CD4-positive, alpha-beta T cell treated with Interleukin-21 for 1 hour (primary cell): ENCODE results near the gene LSM2.

Experiments
- DNase-seq: peaks from one replicate; pipeline ENCODE4 v3.0.0-alpha.2; 2020

The LSM2 gene

DNA sequence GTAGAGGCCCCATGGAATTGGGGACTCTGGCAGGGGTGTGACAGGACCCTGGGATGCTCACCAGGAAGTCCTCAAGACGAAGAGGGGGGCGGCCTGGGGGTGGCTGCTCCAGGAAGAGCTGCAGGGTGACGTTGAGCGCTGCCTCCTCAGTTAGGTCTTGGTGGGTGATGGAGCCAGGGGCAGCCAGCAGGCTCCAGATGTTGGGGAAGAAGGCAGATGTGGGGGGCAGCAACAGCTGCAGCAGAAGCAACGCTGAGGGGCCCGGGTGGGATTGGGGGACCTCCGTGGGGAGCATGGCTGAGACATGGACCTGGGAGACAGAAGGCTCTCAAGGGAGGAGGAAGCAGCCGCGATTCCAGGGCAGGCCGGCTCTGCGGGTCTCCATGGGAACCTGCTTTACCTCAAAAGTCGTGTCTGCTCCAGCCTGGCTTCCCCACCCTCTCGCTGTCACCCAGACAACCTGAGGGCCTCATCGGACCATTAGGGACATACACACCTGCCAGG is 30.2 kb downstream of the LSM2 start:
- DNase-seq, result no peak

DNA sequence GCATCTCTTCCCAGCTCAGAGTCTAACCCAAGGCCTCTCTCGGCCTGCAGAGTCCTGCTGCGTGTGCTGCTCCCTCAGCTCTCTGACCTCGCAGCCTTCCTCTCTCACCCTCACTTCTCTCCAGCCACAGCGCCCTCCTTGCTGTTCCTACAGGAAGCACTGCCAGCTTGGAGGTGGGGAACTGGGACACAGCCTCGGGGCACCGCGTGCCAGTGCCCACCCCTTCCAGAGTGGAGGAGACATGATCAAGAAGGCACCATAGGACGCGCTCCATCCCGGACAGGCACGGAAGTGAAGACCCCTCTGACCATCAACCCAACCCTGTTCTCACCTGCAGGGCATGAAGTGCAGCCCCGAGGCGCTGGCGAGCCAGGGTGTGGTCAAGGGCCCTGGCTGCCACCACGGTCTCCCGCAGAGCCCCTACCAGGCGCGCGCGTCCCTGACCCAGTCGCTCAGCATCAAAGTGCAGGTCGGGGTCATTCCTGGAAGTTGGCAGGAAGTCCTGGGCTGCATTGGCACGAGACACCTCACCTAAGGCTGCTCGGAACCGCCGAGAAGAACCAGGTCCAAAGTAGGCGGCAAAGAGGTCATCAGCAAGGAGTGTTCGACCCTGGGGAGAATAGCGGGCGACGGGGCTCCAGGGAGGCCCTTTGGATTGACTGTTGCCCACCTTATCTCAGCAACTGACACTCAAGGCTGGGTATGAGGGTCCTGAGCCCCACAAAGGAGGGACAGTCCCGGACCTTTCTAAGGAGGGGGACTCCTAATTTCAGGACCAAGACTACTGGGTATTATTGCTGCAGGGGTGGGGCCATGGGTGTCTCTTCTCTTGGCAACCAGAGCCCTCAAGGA is 30.9 kb downstream of the LSM2 start:
- DNase-seq, result no peak

DNA sequence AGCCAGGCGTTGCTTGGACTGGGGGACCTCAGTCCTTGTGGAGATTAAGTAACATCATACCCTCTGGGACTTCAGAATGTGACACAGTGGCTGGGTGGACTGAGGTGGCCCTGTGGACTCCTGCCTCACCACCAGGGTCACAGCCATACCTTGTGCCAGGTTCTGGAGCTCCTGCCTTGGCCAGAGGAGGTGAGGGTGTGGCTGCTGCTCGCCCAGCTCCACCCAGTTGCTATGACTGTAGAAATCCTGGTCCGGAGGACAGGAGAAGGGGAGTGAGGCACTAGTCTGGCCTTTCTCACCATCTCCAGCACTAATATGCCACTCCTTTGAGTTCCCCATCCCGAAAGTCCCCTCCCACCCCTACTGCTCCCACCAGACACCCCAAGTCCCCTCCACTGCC is 31.6 kb downstream of the LSM2 start:
- no peak for DNase-seq

DNA sequence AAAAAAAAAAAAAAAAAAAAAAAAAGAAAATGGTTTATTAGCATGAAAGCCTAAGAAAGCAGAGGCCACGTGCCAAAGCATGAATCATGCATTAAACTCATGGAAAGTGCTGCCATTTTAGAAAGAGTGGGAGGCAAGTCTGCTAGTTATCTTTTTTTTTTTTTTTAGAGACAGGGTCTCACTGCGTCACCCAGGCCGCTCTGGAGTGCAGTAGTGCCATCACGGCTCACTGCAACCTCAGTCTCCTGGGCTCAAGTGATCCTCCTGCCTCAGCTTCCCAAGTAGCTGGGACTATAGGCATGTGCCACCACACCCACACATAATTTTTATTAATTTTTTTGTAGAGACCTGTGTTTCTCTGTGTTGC is 34.8 kb downstream of the LSM2 start:
- no peak for DNase-seq

DNA sequence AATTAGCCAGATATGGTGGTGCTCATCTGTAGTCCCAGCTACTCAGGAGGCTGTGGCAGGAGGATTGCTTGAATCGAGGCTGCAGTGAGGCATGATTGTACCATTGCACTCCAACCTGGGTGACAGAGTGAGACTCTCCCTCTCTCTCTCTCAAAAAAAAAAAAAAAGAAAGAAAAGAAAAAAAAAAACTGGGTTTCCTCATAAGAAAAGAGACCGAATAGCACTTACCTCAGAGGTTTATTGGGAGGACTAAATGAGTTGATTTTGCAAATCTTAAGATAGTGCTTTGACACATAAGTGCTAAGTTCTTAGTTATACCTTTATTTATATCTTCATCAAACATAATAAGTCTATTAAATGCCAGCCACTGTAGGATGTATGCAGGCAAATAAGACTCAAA is 35.9 kb downstream of the LSM2 start:
- DNase-seq, result no peak

DNA sequence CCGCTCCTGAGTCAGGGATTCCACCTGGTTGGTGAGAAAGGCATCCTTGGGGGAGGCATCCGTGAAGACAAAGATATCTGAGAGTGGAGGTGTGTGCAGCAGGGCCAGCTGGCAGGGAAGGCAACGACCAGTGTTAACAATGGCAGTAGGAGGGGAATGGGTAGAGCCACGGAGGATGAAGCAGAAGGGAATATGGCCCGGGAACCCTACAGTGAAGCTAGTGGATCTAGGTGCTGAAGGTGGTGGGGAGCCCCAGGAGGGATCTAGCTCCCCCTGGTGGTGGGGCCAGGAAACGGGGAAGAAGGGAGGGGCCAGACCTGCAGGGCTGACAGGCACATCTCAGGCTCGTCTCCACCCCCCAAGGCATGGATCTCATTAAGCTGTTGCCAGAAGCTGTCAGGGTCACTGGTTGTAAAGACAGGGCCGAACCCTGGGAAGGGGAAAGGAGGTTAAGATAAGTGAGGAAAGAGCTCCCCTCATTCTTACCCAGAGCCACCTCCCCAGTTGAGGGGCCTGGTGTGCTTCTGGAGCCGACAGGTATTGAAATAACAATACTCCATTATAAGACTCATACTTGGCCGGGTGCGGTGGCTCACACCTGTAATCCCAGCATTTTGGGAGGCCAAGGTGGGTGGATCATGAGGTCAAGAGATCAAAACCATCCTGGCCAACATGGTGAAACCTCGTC is 36.9 kb downstream of the LSM2 start:
- peak; percentile 84 for DNase-seq

DNA sequence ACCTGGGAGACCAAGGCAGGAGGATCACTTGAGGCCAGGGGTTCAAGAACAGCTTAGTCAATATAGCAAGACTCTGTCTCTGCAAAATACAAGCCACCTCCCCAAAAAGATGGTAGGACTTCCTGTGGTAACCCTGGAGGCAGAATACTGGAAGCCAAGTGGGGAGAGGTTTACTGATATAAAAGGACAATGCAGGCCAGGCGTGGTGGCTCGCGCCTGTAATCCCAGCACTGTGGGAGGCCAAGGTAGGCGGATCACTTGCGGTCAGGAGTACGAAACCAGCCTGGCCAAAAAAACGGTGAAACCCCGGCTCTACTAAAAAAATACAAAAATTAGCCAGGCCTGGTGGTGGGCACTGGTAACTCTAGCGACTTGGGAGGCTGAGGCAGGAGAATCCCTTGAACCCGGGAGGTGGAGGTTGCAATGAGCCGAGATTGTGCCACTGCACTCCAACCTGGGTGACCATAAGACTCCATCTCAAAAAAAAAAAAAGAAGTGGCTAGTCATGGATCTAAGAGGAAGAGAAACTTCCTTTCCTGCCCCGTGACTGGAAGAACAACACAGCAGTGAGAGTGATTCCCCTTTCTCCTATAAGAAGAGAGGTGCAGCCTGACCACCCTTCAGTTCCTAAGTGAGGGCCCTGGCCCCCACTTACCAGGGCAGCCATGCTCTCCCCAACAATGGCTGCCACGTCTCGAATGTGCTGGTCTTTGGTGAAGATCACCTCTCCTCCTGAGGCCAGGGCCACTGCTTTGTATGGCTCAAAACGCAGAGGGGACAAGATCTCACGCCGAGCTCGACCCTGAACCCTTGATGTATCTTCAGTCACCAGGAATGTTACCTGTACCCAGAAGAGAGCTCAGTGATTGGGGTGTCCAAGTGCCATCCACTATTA is 38.2 kb downstream of the LSM2 start:
- no peak for DNase-seq

DNA sequence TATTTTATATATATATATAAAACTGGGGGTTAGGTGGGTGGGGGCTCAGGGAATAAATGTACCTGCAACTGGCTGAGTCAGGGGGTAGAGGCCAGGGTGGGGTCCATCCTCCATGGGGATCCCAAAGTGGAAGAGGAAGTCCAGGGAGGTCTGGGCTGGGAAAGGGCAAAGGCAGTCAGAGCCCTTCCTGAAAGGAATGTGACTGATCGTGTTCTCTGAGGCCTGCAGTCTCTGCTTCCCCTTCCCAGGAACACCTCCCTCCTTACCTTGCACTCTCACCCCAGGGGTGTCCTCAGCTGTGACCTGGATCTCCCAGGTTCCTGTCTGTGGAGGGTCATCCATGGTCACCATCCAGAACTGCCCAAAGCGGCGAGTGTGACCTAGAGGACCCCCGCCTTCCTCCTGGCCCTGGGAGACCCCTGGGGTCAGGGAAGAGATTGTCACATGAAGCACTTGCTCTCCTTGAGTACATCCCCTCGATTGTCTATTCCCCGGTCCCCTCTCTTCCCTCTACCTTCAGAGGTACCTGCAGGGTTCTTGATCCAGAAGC is 39.6 kb downstream of the LSM2 start:
- no peak for DNase-seq

DNA sequence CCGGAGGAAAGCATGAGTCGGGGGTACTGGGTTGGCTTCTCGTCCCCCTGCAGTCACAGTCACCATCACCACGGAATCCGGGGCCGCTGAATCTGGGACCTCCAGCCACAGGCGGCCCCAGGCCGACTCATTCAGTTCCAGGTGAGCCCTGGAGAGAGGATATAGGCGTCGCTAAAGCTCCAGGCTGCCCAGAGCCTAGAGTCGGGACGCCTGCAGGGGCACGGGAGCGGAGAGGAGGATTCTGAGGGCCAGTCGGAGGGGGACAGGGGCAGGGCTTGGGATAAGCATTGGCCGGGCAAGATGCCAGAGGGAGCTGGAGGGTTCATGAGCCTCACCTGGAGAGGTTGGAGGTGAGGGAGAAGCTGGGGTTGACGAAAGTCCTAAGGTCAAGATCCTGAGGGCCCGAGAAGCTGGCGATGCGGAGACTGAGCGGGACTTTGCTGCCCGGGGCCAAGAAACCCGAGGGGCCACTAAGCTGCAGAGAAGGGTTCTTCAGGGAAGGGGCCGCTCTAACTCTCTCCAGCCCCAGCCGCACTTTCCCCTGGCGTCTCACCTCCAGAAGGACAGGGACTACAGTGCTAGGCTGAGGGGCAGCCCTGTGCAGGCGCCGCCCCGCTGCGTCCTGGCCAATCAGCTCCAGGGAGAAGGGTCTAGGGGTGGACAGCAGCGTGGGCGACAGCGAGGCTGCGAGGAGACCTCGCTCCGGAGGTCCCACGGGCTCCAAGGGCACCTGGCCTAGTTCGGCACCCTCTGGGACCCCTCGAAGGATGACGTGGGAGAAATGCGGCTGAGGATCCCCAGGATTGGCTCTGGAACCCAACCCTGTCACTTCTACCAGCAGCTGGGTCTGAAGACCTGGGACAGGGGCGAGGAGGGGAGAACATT is 40.6 kb downstream of the LSM2 start:
- no peak for DNase-seq

DNA sequence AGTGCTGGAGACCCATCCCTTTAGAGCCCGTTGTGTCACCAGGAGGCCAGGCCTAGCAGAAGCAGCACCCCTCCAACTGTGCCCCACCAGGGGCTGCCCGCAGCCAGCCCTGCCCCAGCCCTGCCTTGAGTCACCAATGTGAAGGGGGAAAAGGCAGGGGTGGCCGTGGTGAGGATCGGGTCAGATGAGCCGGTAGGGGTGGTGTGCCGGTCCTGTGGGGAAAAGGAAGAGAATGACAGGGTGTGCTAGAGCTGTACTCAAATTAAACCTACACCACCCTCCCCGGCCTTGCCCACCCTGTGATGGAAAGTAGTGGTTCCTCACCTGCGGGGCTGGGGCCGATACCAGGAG is 41.2 kb downstream of the LSM2 start:
- DNase-seq, result no peak

DNA sequence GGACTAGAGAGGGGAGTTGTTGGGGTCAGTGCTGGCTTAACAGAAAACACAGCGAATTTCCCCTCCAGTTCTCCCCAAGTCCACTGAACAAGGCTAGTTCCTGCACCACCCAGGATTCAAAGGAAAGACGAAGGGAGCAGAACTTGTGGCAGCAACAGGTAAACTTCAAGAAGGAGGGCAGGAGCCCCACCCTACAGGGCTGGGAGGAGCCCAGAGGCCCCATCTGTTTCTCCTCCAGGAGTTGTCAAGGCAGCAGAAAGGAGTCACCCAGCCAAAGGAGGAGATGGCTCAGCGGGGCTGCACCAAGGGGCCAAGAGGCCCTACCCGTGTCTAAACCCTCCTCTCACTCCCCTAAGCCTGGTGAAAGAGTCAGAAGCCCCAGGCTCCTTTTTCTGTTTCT is 42.6 kb downstream of the LSM2 start:
- DNase-seq, result no peak

DNA sequence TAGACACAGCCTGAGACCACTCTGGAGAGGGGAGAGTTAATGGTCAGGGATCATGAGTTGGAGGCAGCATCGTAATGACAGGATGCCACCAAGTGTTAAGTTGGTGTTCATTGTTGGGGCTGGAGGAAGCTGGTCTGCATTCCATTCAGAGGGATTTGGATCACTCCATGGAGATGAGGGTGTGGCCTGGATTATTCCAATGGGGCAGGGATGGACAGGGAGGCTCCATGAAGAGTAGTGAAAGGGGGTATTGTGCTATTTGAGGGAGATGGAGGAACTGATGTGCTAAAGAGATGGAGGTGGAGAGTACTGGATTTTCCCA is 43.2 kb downstream of the LSM2 start:
- DNase-seq, result no peak

DNA sequence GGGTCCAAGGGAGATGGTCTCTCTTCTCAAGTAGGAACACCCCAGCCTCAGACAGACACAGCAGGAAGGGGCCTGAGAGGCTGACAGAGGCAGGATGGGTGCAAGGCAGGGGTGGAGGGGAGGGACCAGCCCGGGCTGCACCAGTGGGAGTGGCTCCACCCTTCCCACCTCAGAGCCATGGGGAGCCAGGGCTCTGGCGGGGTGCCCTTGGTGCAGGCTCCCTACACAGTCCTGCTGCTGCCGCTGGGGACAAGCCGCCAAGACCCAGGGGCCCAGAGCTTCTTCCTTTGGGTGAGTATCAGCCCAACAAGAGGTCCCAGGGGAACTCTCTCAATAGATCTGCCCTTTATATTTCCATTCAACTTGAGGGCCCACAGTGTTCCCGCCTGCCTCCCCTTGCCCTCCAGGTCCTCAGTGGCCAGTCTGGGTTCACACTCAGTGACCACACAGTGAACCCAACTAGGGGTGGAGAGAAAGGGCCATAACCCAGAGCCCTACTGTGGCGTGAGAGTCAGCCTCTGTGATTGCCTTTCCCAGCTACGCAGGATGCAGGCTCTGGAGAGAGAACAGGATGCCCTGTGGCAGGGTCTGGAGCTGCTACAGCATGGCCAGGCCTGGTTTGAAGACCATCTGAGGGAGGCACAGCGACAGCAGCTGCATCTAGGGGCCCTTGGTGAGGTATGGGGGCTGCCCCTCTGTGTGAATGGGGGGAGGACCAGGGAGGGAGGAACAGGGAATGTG is 43.7 kb downstream of the LSM2 start:
- DNase-seq, result no peak

DNA sequence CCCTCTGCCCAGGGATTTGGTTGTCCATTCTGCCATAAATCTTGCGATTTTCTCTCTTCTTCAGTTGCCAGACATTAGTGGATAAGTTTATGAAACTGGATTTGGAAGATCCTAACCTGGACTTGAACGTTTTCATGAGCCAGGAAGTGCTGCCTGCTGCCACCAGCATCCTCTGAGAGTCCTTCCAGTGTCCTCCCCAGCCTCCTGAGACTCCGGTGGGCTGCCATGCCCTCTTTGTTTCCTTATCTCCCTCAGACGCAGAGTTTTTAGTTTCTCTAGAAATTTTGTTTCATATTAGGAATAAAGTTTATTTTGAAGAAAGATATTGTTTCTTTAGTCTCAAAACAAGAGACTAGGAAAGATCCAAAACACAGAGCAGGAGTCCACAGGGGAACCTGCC is 44.4 kb downstream of the LSM2 start, which contains the start of gene SAPCD1:
Gene SAPCD1 (plus strand): TSS at position 301 of the 400 bp plus-strand sequence. CDS start 399 bp downstream, outside the sequence.
- no peak for DNase-seq

DNA sequence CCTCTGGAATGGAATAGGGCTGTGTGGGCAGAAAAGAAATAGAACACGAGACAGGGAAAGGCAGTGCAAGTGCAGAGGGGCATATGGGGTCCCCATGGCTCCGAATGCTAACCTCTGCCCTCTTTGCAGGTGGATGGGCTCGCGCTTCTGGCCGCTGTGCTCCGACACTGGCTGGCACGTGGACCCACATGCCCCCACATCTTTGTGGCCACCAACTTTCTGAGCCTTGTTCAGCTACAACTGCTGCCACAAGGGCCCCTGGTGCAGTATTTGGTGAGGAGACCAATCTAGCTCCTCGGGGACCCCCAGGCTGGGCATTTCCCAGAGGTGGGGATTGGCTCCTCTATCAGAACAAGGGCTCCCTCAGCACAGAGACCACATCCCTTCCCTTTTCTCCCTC is 45.4 kb downstream of the LSM2 start:
- no peak for DNase-seq

DNA sequence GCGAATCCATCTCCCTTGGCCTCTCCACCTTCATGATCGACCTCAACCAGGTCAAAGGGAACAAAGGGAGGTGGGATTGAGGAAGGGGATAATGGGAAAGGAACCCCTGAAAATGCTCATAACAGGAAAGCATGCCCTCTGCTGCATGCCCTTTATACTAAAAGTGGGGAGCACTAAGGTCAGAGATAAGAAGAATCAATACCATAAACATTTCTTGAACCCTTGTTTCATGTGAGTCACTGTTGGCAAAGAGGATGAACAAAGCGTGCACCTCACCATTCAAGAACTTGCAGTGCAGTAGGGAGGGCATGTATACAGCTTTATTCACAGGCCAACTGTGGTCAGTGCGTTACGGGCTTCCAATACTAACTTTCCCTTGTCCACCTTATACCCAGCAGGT is 46.0 kb downstream of the LSM2 start:
- DNase-seq, result no peak

DNA sequence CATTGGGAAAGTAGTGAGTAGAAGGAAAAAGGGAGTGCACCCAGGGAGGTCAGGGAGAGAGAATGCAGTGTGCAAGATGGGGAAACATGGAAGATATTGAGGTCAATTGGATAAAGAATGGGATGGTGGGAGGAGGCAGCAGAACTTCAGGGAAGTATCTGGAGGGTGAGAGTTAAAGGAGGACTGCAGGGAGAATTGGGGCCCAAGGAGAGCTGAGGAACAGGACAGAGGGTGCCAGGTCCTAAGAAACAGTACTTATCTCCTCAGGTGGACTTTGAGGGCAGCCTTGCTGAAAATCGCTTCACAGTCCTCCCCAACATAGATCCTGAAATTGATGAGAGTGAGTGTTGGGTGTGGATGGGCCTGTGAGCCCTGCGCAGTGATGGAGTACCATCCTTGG is 48.5 kb downstream of the LSM2 start:
- DNase-seq, result no peak

DNA sequence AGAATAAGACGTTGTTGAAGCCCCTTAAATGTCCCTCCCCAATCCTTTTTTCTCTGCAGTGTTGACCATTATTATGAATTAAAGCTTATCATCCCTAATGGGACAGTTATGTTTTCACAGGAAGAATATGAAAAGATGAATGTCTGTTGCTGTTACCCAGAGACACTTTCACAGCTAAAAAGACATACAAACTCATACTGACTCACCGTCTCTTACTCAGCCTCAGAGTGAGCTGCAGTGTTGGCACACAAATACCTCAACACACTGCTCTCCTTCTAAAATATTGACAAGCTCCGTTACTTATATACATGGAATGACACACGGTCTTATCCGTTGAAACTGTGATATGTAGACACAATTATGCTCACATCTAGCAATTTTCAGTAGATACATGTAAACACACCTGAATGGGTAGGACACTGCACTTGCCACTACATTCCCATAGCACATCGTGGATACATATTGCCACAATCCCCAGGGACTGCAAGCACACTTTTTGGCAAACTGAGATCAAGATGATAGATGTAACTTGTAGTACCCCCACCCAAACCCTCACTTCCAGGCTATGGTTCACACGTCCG is 53.9 kb downstream of the LSM2 start:
- no peak for DNase-seq

DNA sequence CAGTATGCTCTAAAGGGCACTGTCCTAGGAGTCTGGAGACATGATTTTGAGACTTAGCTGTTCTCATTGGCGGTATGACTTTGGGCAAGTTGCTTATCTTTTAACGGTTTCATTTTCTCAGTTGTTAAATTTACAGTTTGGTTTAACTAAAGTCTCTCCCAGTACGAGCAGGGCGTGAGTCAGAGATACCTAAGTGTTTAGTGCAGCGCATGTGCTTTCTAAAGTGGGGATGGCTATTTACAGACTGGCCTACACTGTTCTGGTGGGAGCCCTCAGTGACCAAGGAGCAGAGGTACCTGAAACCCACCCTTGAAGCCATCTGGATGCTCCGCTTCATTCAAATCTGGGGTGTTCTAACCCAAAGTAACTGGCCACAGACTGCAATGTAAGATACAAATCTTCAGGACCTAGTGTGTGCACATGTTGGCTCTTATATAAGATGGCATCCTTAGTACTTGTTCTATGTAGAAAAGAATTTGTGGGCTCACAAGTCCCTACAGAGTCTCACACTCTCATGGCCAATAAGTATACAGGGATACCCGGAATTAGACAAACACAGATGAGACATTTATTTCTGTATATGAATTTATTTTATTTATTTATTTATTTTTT is 56.2 kb downstream of the LSM2 start:
- DNase-seq, result no peak

DNA sequence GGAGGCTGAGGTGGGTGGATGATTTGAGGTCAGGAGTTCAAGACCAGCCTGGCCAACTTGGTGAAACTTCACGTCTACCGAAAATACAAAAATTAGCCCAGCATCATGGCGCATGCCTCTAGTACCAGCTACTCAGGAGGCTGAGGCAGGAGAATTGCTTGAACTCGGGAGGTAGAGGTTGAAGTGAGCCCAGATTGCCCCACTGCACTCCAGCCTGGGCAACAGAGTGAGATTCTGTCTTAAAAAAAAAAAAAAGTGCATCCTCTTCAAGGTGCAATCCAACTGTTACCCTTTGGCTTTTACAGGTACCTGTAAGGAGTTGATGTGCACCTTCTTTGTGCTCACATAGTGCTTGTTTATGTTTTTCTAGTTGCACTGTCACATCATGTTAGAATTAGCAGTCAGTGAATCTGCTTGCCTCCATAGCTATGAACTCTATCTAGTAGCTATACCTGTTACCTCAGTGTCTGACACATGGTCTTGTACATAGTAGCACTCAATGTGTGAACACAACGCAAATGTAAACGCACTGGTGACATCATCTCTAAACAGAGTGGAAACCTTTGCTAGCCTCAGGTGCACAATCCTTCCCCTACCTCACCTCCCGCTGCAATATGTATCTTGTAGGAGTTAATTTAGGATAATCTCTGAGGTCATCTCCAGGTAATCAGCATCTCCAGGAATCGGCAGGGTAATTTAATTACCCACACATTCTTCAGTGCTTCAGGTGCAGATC is 57.3 kb downstream of the LSM2 start:
- DNase-seq, result no peak
